K562 (cell line): ENCODE results near the gene SAP30BP. TPM values are rescaled to one million over a fixed set of nuclear protein-coding genes. Genes with fewer than 3 reads are reported as not detected.

Experiments
- ATAC-seq: fragments of 200-7000 bp; cut with Tn5 transposase; 3 replicates; pipeline ENCODE4 v1.9.1; 2020; ENCODE audit warnings: moderate library complexity
- BruUV-seq: library from RNA; stranded (reverse); fragments of 400-500 nt; replicated peaks from 2 replicates; lab custom pipeline; 2021; lab: Mats Ljungman, UMichigan
- CTCF ChIA-PET: fragments of 300-600 bp; formaldehyde crosslinking; extraction: SDS; loops from one replicate; lab custom pipeline; 2021; ENCODE audit warnings: low intra/inter-chr PET ratio; lab: Yijun Ruan, JAX
- POLR2A ChIA-PET: fragments of 300-600, 350-650 bp; sonication (Branson Sonifier 250); formaldehyde crosslinking; extraction: SDS; loops from one replicate; lab custom pipeline; 2021; ENCODE audit warnings: antibody characterized with exemption, inconsistent platforms; lab: Yijun Ruan, JAX
- DNase-seq, 4 experiments: peaks; one replicate each; pipeline versions ENCODE4 v3.0.0 to v3.0.0-alpha.2; 2011 to 2018; ENCODE audit warnings: low spot score in 3 of 4, mixed read lengths in 3 of 4; ENCODE audit errors: extremely low read depth in 1 of 4
- FAIRE-seq: peaks from 2 replicates; lab custom pipeline; 2011; peaks lifted over from hg19 to GRCh38; lab: Jason Lieb, UNC
- H2AFZ ChIP-seq: 2 replicates; pipeline ENCODE4 v1.6.0; 2011; ENCODE audit warnings: low read depth, low read length, control low read depth, inconsistent platforms
- H3K27ac ChIP-seq: fragments of 200-600 bp; 3 replicates; pipeline ENCODE4 v1.8.0; 2011; ENCODE audit warnings: low read depth, mild to moderate bottlenecking, control low read depth, inconsistent platforms, low read length, moderate library complexity, mixed read lengths; ENCODE audit errors: extremely low read depth
- H3K27me3 ChIP-seq, 2 experiments: fragments of 300-600 bp in 1 of 2; 2 replicates in 1 of 2; 3 replicates in 1 of 2; pipeline versions ENCODE4 v1.6.0 to v1.8.0; 2011; ENCODE audit warnings: inconsistent platforms in 2 of 2, low read length in 2 of 2, mild to moderate bottlenecking in 1 of 2, mixed read lengths in 1 of 2, moderate library complexity in 1 of 2; ENCODE audit not compliant: control insufficient read depth in 2 of 2, insufficient read depth in 2 of 2
- H3K36me3 ChIP-seq: fragments of 300-600 bp; 3 replicates; pipeline ENCODE4 v1.8.0; 2011; ENCODE audit warnings: mild to moderate bottlenecking, low read length, inconsistent platforms; ENCODE audit not compliant: control insufficient read depth, insufficient read depth
- H3K4me1 ChIP-seq, 2 experiments: fragments of 200-600 bp in 1 of 2; replicated peaks in 1 of 2; 2 replicates in 1 of 2; 3 replicates in 1 of 2; pipeline versions ENCODE4 v1.5.1 to v1.8.0; 2011; ENCODE audit warnings: inconsistent platforms in 2 of 2, low read length in 2 of 2, mild to moderate bottlenecking in 1 of 2, mixed read lengths in 1 of 2, moderate library complexity in 1 of 2; ENCODE audit not compliant: control insufficient read depth in 2 of 2, insufficient read depth in 2 of 2
- H3K4me2 ChIP-seq: 2 replicates; pipeline ENCODE4 v1.6.1; 2011; ENCODE audit warnings: low read length, control low read depth, inconsistent platforms, mixed read lengths; ENCODE audit not compliant: insufficient read depth
- H3K4me3 ChIP-seq: fragments of 200-600 bp; sonication (generic), shearing (Covaris generic); 2 replicates; pipeline ENCODE4 v1.5.1; 2016; ENCODE audit warnings: control low read depth, inconsistent platforms
- H3K79me2 ChIP-seq: fragments of 200-600 bp; 3 replicates; pipeline ENCODE4 v1.8.0; 2011; ENCODE audit warnings: low read length, inconsistent platforms; ENCODE audit not compliant: control insufficient read depth, insufficient read depth
- H3K9ac ChIP-seq, 2 experiments: 2 replicates each; pipeline versions ENCODE4 v1.6.0 to v1.6.1; 2011; ENCODE audit warnings: low read depth in 2 of 2, low read length in 2 of 2, control low read depth in 1 of 2, inconsistent platforms in 1 of 2, mild to moderate bottlenecking in 1 of 2, mixed read lengths in 1 of 2; ENCODE audit not compliant: insufficient read depth in 1 of 2
- H3K9me1 ChIP-seq: one replicate; pipeline ENCODE4 v1.6.0; 2011; ENCODE audit warnings: inconsistent platforms, mild to moderate bottlenecking, low read length, moderate library complexity; ENCODE audit not compliant: control insufficient read depth, insufficient read depth
- H3K9me3 ChIP-seq: replicated peaks from 2 replicates; pipeline ENCODE4 v1.5.1; 2011; ENCODE audit warnings: low read depth, low read length, inconsistent platforms; ENCODE audit not compliant: control insufficient read depth, insufficient read depth
- H4K20me1 ChIP-seq: replicated peaks from 2 replicates; pipeline ENCODE4 v1.6.1; 2011; ENCODE audit warnings: low read length, inconsistent platforms, mixed read lengths; ENCODE audit not compliant: control insufficient read depth, insufficient read depth
- GTF3C2 ChIP-seq: IDR thresholded peaks from 3 replicates; pipeline ENCODE4 v1.6.1; 2011; ENCODE audit warnings: borderline replicate concordance, mild to moderate bottlenecking, moderate library complexity; ENCODE audit not compliant: insufficient read length; ENCODE audit errors: extremely low read depth
- THRAP3 ChIP-seq: fragments of 450-650 bp; IDR thresholded peaks from 2 replicates; pipeline ENCODE4 v1.6.1; 2016; ENCODE audit warnings: mild to moderate bottlenecking, inconsistent platforms, borderline replicate concordance
- WGBS: fragments of 100-300 bp; shearing (Covaris generic); methylation state at CpG from one replicate; pipeline ENCODE4 v1.1.6; 2016; ENCODE audit warnings: low coverage, mixed read lengths; ENCODE audit not compliant: insufficient coverage; ENCODE audit errors: missing lambda C conversion rate; 5-methylcytosine and 5-hydroxymethylcytosine counted together
- in situ Hi-C: fragments of 300-500 bp; cut with MboI; formaldehyde crosslinking; loops from 4 replicates; pipeline ENCODE4 v1.15.0; 2018; ENCODE audit warnings: inconsistent platforms, mixed read lengths
- intact Hi-C: fragments of 100-400 bp; cut with micrococcal nuclease; formaldehyde crosslinking; loops from 2 replicates; pipeline ENCODE4 v1.14.2; 2022
- polyA plus RNA-seq, 8 experiments: library from polyadenylated mRNA; depleted of rRNA in 4 of 8; stranded (reverse) in 5 of 8; unstranded in 3 of 8; fragments of >200 nt; fragmentation: Nextera tagmentation in 2 of 8; fragmentation: Illumina TruSeq in 1 of 8; extraction: Ambion mirVana in 2 of 8; extraction: Trizol in 1 of 8; gene quantifications; 2 replicates each; pipeline versions ENCODE4 v1.2.1 to v1.2.3, GENCODE V29; 2011 to 2014; ENCODE audit warnings: inconsistent platforms in 1 of 8, missing spikeins in 1 of 8
- total RNA-seq, 7 experiments: library from RNA; depleted of rRNA in 6 of 7; stranded (reverse); fragments of >200 nt in 6 of 7; fragmentation: Illumina TruSeq in 2 of 7; extraction: Trizol in 2 of 7; gene quantifications; 2 replicates each; pipeline versions ENCODE4 v1.2.1 to v1.2.3, GENCODE V29; 2011 to 2021; ENCODE audit warnings: low replicate concordance in 1 of 7

The SAP30BP gene
- total and polyA plus RNA-seq, 9 of the 15 experiments (the other 6 are each of a cell fraction or from before 2014, with no cell fraction given) = 45.3 to 154 (median 71.7) TPM

- Histone ChIP-seq H3K4me3 (no peak overlapping the region), H3K79me2 (no peaks in the 10 kb centered on the region), H3K9me3 (no peaks in the 10 kb centered on the region), H2AFZ (no peak overlapping the region), H3K9ac (no peak overlapping the region), H3K4me1 (peaks cover 0 to 4% of the 10 kb centered on the region in 2 experiments; a peak in 1 of 5 replicates), H3K27me3 (no peaks in the 10 kb centered on the region), H3K27ac (no peak overlapping the region), H3K36me3 (peaks cover 43% of the 10 kb centered on the region), H4K20me1 (peaks cover 6% of the 10 kb centered on the region), H3K9me1 (peaks cover 3% of the 10 kb centered on the region), H3K4me2 (no peak overlapping the region)
- DNase-seq (no peak), ATAC-seq (no peak), FAIRE-seq (no peak)
- 91% methylated on average over 5 of the region's 7 CpGs for WGBS
- in situ Hi-C loops = no loop called here
- ChIA-PET POLR2A (interaction anchor here (1.0 to 2.4 kb wide), 2 partner anchors 8 to 169 kb away, joined by 3 to 11 read pairs; no protein-coding TSS in a partner anchor), CTCF (no interaction called here)
- no TSS peak for BruUV-seq
- TF ChIP-seq THRAP3 (no peak), GTF3C2 (no peak)
- intact Hi-C loops = no loop called here
These were observed 16.3 kb upstream of the SAP30BP start for GRCh38 chr17:75650874-75651273.
